HG03139 (cell line): ENCODE measurements around the gene CDH4.

ENCODE experiments used
- ATAC-seq: cut with Tn5 transposase; IDR thresholded peaks from one replicate; pipeline ENCODE4 v1.9.1; 2021; ENCODE audit not compliant: unreplicated experiment

Gene CDH4

DNA sequence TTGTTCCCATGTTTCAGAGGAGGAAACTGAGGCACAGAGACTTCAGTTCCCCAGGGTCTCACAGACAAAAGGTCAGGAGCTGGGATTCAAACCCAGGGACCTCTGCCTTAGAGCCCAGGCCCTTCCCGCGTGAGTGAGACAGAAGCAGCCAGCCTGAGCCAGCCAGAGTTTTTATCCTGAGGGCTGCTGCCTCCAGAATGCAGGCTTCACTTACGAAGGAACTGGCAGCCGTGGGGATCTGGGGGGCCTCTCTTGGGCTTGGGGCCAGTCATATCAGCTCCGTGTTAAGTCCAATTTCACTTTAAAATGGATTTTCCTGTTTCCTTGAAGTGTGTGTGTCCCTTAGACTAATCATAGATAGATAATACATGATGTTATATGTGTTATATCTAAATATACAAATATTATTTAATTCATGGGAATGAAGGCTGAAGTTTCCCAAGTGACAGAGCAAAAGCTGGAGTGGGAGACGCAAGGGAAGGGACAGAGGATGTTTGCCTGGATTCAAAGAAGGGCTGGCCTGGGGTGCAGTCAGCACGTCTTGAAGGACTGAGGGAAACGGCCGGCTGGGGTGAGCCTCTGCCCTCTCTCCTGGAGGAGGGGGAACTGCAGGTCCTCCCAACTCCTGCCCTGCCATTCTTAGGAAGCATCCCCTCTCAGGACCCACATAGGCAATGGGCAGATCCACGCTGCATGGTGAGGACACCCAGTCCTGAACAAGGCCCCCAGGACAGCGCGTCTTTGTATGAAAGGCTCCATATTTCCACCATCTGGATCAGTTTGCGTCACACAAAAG, 320.1 kb downstream of the CDH4 start:
- no peak for ATAC-seq

DNA sequence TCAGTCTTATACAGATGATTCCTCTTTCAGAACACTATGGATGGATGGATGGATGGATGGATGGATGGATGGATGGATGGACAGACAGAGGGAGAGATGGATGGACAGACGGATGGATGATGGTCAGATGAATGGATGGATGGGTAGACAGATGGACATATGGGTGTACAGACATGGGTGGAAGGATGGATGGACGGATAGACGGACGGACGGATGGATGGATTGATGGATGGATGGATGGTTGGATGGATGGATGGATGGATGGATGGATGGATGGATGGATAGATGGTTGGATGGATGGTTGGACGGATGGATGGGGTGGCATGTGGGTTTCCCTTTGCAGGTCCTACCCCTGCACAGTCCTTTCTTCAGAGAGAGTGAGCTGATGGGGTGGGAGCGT, 320.7 kb downstream of the CDH4 start:
- no peak for ATAC-seq

DNA sequence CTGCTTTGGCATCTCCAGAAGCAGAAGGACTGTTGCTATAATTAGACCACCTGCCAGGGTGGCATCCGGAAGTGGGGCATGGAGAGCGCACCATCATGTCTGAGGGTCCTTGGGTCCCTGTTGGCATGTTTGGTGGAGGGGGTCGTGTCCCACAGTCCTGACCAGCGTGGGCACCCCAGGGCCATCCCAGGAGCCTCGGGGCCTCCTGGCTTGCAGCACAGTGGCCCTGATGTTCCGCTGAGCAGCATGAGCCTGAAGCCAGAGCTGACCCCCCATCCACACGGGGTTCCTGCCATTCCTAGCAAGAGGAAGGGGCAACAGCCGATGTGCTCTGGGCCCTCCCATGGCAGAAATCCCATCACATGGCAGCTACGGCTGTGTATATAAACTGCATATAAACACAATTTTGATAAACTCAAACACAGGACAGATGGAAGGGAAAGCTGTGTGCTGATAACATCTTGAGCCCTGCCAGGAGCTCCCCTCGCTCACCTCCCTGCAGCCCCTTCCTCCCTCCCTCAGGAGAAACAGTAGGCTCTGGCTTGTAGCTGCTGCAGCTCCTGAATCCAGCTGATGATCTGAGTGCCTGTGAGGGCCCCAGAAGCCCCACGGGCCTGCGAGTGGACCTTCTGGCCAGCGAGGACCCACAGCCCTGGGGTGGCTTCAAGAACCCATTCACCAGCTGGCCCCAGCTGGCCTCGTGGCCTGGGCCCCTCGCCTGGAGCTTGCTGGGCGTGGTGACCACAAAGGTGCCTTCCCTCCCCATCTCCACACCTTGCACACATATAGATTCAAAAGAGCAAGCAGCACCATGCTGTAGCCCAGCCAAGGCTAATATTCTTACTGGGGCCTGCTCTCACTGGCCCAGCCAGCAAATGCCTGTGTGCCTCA, 321.6 kb downstream of the CDH4 start:
- ATAC-seq, result no peak

DNA sequence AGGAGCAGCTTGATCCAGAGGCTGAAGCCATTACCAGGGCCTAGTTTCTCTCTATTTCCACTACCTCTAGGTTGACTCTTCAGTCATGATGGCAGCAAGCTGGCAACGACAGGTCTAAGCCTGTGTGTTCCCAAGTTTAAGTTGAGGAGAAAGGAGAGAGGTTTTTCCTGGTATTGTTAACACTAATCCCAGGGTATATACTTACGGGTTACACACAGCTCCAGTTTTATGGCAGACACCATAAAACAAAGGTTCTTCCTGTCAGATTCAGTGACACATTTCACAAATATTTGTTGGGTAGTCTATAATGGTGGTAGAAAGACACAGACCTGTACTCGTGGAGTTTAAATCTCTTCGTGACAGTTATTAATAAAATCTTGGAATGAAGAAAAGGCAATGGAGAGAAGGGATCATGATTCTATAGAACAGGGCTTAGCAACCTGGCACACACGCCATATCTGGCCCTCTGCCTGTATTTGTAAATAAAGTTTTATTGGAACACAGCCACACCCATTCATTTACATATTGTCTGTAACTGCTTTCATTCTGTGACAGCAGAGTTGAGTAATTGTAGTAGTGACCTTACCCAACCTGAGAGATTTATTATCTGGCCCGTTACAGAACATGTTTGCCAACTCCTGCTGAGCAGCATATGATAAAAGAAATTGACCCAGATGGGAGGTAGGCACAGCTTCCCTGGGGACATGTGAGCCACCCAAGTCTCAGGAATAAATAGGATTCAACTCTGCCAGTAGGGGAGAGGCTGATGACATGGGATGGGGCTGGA, 323.3 kb downstream of the CDH4 start:
- no peak for ATAC-seq

DNA sequence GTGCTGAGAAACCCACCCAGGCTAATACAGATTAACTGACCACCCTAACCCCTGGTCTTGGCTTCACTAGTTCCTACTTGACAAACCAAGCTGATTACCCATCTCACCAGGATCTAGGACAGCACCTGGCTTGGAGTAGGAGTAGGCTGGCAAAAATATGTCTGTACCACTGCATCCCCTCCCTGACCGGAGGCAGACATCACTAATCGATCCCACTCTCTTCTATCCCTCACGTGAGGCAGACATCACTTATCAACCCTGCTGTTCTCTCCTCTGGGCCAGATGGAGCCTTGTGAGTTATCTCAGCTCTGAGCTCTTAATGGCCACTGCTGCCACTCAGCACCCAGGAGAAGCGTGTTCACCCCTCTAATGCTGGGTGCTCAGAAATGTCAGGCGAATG, 324.3 kb downstream of the CDH4 start:
- no peak for ATAC-seq

DNA sequence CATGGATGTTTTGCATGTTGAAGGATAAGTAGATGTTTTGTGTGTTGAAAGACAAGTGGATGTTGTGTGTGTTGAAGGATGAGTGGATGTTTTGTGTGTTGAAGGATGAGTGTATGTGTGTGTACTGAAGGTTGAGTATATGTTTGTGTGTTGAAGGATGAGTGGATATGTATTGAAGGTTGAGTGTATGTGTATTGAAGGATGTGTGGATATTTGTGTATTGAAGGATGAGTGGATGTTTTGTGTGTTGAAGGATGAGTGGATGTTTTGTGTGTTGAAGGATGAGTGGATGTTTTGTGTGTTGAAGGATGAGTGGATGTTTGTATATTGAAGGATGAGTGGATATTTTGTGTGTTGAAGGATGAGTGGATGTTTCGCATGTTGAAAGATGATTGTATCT, 325.0 kb downstream of the CDH4 start:
- no peak for ATAC-seq

DNA sequence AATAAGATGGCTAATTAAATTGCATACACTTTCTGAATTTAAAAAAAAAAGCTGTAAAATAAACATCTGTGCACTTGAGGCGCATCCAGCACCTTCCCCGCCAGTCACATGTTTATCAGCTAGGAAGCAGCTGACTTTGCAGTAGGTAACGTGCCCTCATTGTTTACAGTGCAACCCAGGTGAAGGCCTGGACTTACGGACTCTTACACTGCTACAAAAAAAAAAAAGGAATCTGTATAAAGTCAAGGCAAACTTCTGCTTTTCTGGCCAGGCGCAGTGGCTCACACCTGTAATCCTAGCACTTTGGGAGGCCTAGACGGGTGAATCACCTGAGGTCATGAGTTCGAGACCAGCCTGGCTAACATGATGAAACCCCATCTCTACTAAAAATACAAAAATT, 327.8 kb downstream of the CDH4 start:
- ATAC-seq, result no peak

DNA sequence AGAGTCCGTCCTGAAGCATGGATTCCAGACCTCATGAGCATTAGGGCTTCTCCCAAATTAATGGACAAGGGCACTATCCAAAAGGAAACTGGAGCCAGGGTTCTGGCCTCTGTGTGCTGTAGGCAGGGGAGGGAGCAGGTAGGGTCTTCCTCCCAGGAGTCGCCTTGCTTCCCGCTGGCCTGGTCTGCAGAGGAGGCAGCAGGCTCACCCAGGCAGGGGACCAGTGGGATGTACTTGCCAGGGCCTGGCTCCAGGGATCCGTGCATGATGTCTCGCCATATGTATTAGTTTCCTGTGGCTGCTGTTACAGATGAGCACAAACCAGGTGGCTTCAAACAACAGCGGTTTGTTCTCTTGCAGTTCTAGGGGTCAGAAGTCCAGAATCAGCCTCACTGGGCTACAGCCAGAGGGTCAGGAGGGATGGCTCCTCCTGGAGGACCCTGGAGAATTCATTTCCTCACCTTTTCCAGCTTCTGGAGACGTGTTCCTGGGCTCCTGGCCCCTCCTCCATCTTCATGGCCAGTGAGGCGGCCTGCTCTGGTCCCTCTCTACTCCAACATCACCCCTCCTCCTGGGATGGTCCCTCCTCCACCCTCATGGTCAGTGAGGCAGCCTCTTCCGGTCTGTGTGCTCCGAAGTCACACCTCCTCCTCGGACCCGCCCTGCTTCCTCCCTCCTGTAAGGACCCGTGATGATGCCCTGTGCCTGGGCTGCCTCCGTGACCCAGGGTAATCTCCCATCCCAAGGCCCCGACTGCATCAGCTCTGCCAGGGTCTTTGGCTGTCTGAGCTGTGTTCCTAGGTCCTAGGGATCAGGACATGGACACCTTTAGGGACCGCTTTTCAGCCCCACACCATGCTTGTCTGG, 329.1 kb downstream of the CDH4 start:
- no peak for ATAC-seq

DNA sequence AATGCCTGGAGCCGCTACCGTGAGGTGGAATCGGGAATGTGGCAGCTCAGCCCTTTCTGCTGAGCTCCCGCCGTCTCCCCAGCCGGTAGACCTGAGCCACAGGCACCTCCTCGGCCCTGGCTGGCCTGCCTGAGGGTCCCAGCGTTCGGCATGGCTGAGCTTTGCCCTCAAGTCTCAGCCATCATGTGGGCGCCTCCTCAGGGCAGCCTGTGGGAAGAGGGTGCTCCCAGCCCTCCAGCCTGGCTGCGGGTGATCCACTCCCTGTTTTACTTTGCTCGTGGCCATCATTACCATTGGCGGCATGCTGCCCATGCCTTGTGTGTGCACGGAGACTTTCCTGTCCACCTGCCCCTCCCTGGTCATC, 329.7 kb downstream of the CDH4 start:
- no peak for ATAC-seq

DNA sequence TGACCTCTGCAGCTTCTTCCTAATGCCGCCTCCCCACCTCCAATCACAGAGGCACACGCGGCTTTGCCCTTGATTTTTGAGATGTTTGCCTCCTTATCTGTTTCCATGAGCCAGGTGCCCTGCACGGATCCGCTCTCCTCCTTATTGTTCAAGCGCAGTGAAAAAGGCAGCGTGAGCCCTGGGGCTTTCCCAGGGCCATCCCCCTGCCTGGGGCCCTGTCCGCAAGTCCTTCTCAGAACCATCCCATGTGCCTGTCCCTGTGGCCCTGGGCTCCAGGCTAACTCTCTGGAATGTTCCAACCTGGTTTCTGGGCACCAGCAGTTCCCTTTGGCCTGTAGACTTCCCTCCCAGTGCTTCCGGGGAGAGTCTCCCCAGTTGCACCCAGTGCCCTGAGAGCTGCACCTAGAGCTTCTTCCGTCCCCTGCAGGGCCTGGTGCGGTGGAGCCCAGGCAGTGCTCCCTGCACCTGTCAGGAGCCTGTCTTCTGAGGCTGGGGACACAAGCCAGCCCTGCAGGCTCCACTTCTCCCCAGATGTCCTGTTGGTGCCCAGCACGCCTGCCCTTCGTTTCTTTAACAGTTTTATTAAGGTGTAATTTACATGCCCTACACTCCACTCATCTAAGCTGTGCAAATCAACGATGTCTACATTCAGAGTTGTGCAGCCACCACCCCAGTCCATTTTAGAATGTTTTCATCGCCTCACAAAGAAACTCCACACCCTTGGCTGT, 330.3 kb downstream of the CDH4 start:
- no peak for ATAC-seq

DNA sequence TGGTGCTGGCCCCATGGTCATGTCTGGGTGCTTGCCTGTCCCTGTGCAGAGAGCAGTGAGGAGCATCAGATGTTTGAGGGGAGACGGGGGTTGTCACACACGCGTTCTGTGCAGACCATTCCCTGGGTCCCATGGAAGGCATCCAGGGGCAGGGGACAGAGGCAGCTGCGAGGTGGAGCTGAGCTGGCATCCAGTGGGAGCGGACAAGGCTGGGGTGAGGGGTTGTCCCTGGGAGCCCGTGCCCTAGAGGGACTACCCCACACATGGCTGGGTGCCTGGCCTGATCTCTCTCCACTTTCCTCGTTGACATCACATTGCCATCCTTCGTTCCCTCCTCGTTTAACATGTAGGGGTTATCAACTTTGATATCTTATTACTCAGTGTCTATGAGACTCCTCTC, 331.3 kb downstream of the CDH4 start:
- no peak for ATAC-seq

DNA sequence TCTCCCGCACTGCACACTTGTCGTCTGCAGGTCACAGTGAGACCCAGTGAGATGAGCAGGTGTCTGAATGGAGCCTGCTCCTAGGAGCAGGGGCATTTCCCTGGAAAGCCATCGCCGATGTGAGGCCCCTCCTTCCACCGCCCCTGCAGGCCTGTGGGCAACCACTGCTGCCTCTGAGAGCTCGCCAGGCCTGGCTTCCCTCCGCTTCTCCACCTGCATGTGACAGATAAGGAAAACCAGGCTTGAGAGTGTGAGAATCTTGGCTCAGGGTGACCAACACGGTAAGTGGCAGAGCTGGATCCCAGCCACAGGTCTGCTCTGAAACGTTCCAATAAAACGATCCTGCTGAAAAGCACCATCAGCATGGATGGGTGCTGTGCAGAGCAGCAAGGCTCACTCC, 332.8 kb downstream of the CDH4 start:
- no peak for ATAC-seq

DNA sequence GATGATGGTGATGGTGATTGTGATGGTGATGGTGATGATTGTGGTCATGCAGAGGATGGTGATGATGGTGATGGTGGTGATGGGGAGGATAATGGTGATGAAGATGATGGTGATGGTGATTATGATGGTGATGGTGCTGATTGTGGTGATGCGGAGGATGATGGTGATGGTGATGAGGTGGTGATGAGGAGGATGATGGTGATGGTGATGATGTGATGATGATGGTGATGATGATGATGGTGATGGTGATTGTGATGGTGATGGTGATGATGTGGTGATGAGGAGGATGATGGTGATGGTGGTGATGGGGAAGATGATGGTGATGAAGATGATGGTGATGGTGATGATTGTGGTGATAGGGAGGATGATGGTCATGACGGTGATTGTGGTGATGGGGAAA, 333.7 kb downstream of the CDH4 start:
- no peak for ATAC-seq

DNA sequence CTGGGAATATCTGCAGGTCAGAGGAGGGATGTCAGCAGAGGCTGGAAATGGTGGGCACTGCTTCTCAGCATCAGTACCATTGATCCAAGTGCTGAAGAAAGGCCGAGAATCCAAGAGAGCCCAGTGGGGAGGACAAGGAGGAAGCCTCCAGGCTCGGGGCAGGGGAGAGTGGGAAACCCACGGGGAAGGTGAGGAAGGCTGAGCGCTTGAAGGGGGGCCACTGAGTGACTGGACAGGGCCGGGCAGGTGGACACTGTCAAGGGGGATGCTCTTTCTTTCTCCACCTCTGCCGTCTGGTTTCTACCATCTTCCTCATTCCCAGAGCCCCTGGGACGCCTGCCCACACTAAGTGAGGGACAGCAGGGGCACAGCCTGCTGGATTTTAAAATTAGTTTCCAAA, 335.0 kb downstream of the CDH4 start:
- ATAC-seq, result no peak

DNA sequence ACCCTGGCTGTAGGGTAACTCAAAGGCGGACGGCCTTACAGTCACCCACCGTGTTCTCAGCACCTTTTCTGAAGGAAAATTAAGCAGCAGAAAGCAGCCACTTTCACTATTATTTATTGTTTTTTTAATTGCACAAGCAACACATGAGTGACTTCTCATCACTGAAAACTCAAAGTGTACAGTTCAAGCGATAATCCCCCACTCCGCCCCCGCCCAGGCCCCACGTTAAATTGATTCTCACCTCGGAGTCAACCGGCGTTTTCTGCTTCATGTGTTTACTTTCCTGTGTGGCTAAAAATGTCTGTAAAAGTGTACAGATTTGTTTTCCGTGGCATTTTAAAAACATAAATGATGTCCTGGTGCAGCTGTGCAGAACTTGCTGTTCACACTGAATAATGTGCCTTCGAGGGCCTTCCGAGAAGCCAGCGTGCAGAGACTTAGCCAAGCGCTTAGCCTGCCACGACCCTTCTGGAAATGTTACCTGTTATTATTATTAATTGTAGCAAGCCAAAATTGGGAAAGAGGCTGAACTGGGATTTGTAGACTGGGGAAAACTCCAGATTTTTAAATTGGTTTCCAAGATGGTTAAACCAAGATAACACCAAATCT, 335.7 kb downstream of the CDH4 start:
- no peak for ATAC-seq

DNA sequence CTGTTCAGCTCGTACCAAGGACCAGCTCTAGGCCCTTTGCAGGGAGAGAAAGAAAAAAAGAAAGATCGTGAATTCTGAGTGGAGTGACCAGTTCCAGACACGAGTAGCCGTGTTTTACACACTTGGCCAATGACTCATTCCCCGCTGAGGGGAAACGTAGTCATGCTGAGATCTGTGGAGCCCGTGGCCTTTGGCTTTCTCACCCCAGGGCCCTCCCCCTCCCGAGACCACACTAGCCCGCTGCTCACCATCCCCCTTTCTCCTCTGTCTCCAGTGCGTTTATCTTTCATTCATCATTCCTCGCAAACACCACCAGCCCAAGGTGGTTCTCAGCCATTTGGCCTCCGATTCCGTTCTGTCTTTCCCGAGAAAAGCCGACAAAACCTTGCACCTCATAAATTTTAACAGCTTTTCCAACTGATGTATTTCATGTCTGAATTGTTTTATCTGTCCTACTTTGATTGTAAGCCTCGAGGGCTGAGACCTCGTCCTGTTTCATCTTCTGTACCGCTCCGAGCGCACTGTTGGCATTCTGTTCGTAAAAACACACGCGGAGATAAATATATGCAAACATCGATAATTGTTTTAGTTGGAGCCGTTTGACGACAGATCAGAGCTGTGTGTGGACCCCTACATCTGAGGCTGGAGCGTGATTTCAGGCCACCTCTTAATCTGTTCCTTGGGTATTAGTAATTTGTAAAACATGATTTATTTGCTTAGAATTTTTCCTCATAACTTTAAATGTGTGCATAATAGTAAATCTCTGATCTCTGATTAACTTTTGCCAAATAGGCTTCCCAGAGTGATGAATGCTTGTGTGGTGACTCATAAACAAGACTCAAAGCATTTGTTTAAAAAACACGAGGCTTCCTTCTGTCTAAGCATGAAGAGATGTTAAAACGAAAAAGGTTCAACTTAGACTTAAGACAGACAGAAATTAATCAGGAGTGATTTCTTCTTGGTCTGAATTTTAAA, 336.6 kb downstream of the CDH4 start:
- no peak for ATAC-seq

DNA sequence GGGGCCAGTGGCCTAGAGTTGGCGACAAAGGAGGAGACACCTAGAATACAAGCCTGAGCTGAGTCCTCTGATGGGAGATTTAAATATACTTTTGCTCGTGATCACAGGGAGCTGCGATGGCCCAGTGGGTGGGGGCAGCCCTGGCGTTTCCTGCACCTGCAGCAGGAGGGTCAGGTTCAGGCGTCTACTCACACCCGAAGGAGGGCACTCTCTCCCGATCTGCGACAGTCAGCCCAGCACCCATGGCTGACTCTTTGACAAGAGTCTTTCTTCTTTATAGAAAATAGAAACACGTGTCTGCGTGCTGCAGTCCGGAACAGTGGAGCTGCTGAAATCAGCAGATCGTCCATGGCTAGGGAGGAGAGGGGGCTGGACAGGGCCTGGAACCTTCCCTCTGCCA, 338.2 kb downstream of the CDH4 start:
- ATAC-seq, result no peak

DNA sequence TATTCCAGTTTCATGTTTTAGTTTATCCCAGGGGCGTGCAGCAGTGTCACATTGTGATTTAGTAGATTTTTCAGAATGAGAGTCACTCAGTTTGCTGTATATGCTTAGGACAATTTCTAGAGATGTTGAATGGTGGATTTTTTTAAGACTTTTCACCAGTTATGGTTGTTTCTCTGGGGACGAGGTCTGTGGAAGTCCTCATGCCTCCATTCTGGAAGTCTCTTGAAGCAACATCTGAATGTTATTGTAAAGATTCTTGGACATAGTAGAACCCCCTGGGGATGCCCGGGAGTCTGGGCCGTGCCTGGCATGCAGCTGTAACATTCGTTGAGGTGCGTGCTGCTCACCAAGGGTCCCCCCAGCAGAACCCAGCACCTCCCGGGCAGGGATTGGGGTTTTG, 341.5 kb downstream of the CDH4 start:
- no peak for ATAC-seq
